GM19328 (cell line): ENCODE measurements around the gene SCRN3.

ENCODE experiments used
- ATAC-seq: cut with Tn5 transposase; IDR thresholded peaks from one replicate; pipeline ENCODE4 v1.9.1; 2021; ENCODE audit warnings: mild to moderate bottlenecking, moderate library complexity; ENCODE audit not compliant: unreplicated experiment

The SCRN3 gene

GRCh38 chr2:174477759-174478158 is 82.2 kb downstream of the SCRN3 start:
- ATAC-seq = no peak
